ENCODE results near the gene PSMF1. TPM values are rescaled to one million over a fixed set of nuclear protein-coding genes. Genes with fewer than 3 reads are reported as not detected.

Gene PSMF1
- total RNA-seq, 1 experiment from 2014 or later, result 166 TPM

DNA sequence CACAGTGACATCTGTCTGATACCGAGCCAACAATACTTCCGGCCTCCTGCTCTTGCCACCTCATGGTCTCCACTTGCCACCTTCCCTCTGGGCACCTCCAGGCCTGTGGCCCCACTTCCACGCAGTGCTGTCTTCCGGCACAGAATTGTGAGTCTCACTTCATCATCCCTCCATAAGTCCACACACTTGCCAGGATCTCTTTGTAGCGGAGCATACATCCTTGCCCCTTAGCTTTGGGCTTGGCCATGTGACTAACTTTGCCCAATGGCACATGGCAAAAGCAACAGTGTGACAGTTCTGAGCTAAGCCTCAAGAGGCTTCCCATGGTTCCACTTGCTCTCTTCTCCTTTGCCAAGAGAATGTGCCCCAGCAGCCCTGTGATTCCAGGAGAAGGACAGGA, 80.3 kb downstream of the PSMF1 start:
- TF ChIP-seq EZH2 (IDR thresholded peaks at IDR 0.05; ENCODE audit: low read depth) (no peak), CTCF (conservative IDR thresholded peaks at IDR 0.05) (no peak)
- Histone ChIP-seq H3F3A (ENCODE audit: insufficient read depth, low read depth) (no peaks in the 10 kb centered on the region), H3K27ac (no peak overlapping the region), H4K20me1 (ENCODE audit: insufficient read depth) (no peaks in the 10 kb centered on the region), H3K4me2 (no peak overlapping the region), H3K9me3 (ENCODE audit: insufficient read depth, low read depth) (no peaks in the 10 kb centered on the region), H3K27me3 (ENCODE audit: insufficient read depth, low read depth) (peaks cover 16% of the 10 kb centered on the region), H3K79me2 (ENCODE audit: low read depth) (no peaks in the 10 kb centered on the region), H3K4me3 (no peak overlapping the region), H3K9me2 (ENCODE audit: insufficient read depth) (no peaks in the 10 kb centered on the region), H2AFZ (no peak overlapping the region), H3K4me1 (replicated peaks; ENCODE audit: insufficient read depth) (no peaks in the 10 kb centered on the region; the same call in 1 of the 2 replicates), H3K36me3 (ENCODE audit: low read depth) (no peaks in the 10 kb centered on the region)
- DNase-seq, result no peak
- intact Hi-C loops (cut with micrococcal nuclease; ENCODE audit: unreplicated experiment), result no loop called here
- no TSS peak for BruUV-seq (replicated peaks)
- ChIA-PET POLR2A (ENCODE audit: unreplicated experiment) (no interaction called here), CTCF (no interaction called here)

- ChIA-PET CTCF (interaction anchor here (1.0 kb wide), 1 partner anchor 12 kb away, joined by 3 read pairs; no protein-coding TSS in a partner anchor), POLR2A (ENCODE audit: unreplicated experiment) (no interaction called here)
- Histone ChIP-seq H3K4me3 (no peak overlapping the region), H2AFZ (no peak overlapping the region), H3K9me2 (ENCODE audit: insufficient read depth) (no peaks in the 10 kb centered on the region), H3K27ac (no peak overlapping the region), H3K4me2 (no peak overlapping the region), H3F3A (ENCODE audit: insufficient read depth, low read depth) (no peaks in the 10 kb centered on the region), H4K20me1 (ENCODE audit: insufficient read depth) (no peaks in the 10 kb centered on the region), H3K4me1 (replicated peaks; ENCODE audit: insufficient read depth) (no peaks in the 10 kb centered on the region; the same call in 1 of the 2 replicates), H3K9me3 (ENCODE audit: insufficient read depth, low read depth) (no peaks in the 10 kb centered on the region), H3K27me3 (ENCODE audit: insufficient read depth, low read depth) (peaks cover 16% of the 10 kb centered on the region), H3K36me3 (ENCODE audit: low read depth) (no peaks in the 10 kb centered on the region), H3K79me2 (ENCODE audit: low read depth) (no peaks in the 10 kb centered on the region)
- DNase-seq, result no peak
- intact Hi-C loops (cut with micrococcal nuclease; ENCODE audit: unreplicated experiment), result no loop called here
- BruUV-seq (replicated peaks), result no TSS peak
- TF ChIP-seq EZH2 (IDR thresholded peaks at IDR 0.05; ENCODE audit: low read depth) (no peak), CTCF (conservative IDR thresholded peaks at IDR 0.05) (no peak)
Observed at GRCh38 chr20:1199212-1199873, 80.9 kb downstream of the PSMF1 start.

- H3K27me3 ChIP-seq (ENCODE audit: insufficient read depth, low read depth), result peaks cover 16% of the 10 kb centered on the region
- H3K9me2 ChIP-seq (ENCODE audit: insufficient read depth), result no peaks in the 10 kb centered on the region
- BruUV-seq (replicated peaks), result no TSS peak
Observed at GRCh38 chr20:1199964-1200363, 81.6 kb downstream of the PSMF1 start.

More at GRCh38 chr20:1199964-1200363, 81.6 kb downstream of the PSMF1 start:
- Histone ChIP-seq H2AFZ (no peak overlapping the region), H3K27ac (no peak overlapping the region), H3K4me1 (replicated peaks; ENCODE audit: insufficient read depth) (no peaks in the 10 kb centered on the region; the same call in 1 of the 2 replicates), H3F3A (ENCODE audit: insufficient read depth, low read depth) (no peaks in the 10 kb centered on the region), H3K9me3 (ENCODE audit: insufficient read depth, low read depth) (no peaks in the 10 kb centered on the region), H3K36me3 (ENCODE audit: low read depth) (no peaks in the 10 kb centered on the region), H3K4me3 (no peak overlapping the region), H4K20me1 (ENCODE audit: insufficient read depth) (no peaks in the 10 kb centered on the region), H3K79me2 (ENCODE audit: low read depth) (no peaks in the 10 kb centered on the region), H3K4me2 (no peak overlapping the region)
- ChIA-PET CTCF (interaction anchor here (1.0 kb wide), 1 partner anchor 13 kb away, joined by 3 read pairs; no protein-coding TSS in a partner anchor), POLR2A (ENCODE audit: unreplicated experiment) (no interaction called here)
- intact Hi-C loops (cut with micrococcal nuclease; ENCODE audit: unreplicated experiment), result no loop called here
- no peak for TF ChIP-seq CTCF (conservative IDR thresholded peaks at IDR 0.05)
- no peak for TF ChIP-seq EZH2 (IDR thresholded peaks at IDR 0.05; ENCODE audit: low read depth)
- DNase-seq, result no peak

Data from PC-9 (cell line).